Astrocyte (in vitro differentiated cells and primary cell): ENCODE measurements around the gene ZDHHC11B.
"Not testable (repeated sequence)": the region's sequence is repeated elsewhere in the genome, so short reads cannot be mapped to it uniquely, and the experiment has no call there.

Experiments used
- EZH2 ChIP-seq: IDR thresholded peaks from 2 replicates; pipeline ENCODE4 v1.6.1; 2012; ENCODE audit warnings: mild to moderate bottlenecking, low read length, inconsistent platforms; ENCODE audit not compliant: insufficient read depth
- TF ChIP-seq, protein P1 (sequence below): IDR thresholded peaks from 2 replicates; pipeline ENCODE4 v1.5.1; 2011; ENCODE audit warnings: low read depth, mild to moderate bottlenecking, inconsistent platforms, low read length, moderate library complexity; ENCODE audit not compliant: insufficient read depth

DNA sequence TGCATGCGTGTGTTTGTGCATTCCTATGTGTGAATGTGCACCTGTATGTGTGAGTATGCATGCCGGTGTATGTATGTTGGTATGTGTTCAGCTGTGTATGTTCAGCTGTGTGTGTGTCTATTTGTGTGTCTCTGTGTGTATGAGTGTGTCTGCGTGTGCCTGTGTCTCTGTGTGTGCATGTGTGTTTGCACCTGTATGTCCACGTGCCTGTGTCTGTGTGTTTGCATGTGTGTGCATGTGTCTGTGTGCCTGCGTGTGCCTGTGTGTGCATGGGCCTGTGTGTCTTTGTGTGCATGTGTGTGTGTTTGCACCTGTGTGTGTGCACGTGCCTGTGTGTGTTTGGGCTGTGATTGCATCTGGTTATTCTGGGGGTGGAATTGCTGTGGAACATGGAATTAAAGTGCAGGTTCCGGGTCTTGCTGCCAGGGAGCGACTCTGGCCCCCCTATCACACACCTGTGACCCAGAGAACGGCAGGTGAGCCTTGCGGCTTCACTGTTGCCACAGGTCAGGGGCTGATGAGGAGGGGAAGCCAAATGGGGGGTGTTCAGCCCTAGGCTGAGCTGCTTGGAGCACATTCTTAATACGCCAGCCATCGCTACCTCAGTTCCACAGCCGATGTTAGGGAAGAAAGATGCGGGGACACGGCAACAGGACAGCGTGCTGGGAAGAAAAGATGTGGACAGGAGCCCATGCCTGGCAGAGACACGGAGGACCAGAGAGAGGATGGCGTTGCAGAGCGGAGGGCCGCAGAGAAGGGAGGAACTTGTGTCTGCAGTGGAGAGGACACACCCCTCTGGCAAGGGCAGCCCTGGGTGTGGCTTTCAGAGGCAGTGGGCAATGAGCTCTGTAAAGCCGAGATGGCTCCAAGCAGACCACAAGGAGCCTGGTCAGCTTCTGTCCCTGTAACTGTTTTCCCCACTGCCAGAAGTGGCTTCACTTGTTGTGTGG is 87.5 kb downstream of the ZDHHC11B start:
- TF ChIP-seq, protein P1, sequence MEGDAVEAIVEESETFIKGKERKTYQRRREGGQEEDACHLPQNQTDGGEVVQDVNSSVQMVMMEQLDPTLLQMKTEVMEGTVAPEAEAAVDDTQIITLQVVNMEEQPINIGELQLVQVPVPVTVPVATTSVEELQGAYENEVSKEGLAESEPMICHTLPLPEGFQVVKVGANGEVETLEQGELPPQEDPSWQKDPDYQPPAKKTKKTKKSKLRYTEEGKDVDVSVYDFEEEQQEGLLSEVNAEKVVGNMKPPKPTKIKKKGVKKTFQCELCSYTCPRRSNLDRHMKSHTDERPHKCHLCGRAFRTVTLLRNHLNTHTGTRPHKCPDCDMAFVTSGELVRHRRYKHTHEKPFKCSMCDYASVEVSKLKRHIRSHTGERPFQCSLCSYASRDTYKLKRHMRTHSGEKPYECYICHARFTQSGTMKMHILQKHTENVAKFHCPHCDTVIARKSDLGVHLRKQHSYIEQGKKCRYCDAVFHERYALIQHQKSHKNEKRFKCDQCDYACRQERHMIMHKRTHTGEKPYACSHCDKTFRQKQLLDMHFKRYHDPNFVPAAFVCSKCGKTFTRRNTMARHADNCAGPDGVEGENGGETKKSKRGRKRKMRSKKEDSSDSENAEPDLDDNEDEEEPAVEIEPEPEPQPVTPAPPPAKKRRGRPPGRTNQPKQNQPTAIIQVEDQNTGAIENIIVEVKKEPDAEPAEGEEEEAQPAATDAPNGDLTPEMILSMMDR, result not testable (repeated sequence)
- not testable (repeated sequence) for TF ChIP-seq EZH2
